C4-2B (cell line): Measurements from ENCODE around the gene GGNBP2.

Source experiments
- H3K27ac ChIP-seq: fragments of 450-650 bp; 2 replicates; pipeline ENCODE4 v1.5.1; 2017
- CTCF ChIP-seq: fragments of 450-650 bp; conservative IDR thresholded peaks from 2 replicates; pipeline ENCODE4 v1.5.1; 2017; ENCODE audit warnings: mild to moderate bottlenecking
- ZFX ChIP-seq: fragments of 450-650 bp; IDR thresholded peaks from 2 replicates; pipeline ENCODE4 v1.6.1; 2017

Gene GGNBP2

GRCh38 chr17:36501351-36501750, 43.4 kb upstream of the GGNBP2 start:
- TF ChIP-seq ZFX, result no peak
- TF ChIP-seq CTCF, result no peak
- H3K27ac ChIP-seq, result no peak overlapping the region

- no peak overlapping the region for H3K27ac ChIP-seq
- TF ChIP-seq CTCF, result no peak
- TF ChIP-seq ZFX, result no peak
Measured at GRCh38 chr17:36501963-36502362, 42.8 kb upstream of the GGNBP2 start.

GRCh38 chr17:36503456-36504155, 41.1 kb upstream of the GGNBP2 start:
- H3K27ac ChIP-seq, result no peak overlapping the region
- no peak for TF ChIP-seq CTCF
- TF ChIP-seq ZFX, result no peak

GRCh38 chr17:36504156-36504545, 40.6 kb upstream of the GGNBP2 start:
- TF ChIP-seq CTCF (no peak), ZFX (no peak)
- H3K27ac ChIP-seq, result no peak overlapping the region

GRCh38 chr17:36505171-36505570, 39.5 kb upstream of the GGNBP2 start:
- H3K27ac ChIP-seq, result no peak overlapping the region
- TF ChIP-seq CTCF (no peak), ZFX (no peak)

- TF ChIP-seq CTCF (no peak), ZFX (no peak)
- no peak overlapping the region for H3K27ac ChIP-seq
Measured at GRCh38 chr17:36506249-36506826, 38.4 kb upstream of the GGNBP2 start.

GRCh38 chr17:36506831-36507230, 37.9 kb upstream of the GGNBP2 start:
- no peak for TF ChIP-seq CTCF
- no peak for TF ChIP-seq ZFX
- no peak overlapping the region for H3K27ac ChIP-seq
